Colonic mucosa (tissue), 4 donors: Measurements from ENCODE around the gene CRIP3. TPM values are rescaled to one million over a fixed set of nuclear protein-coding genes. Genes with fewer than 3 reads are reported as not detected.
A peak's percentile ranks its signal among the peaks of the same experiment; 100 is the strongest.
"Not testable (repeated sequence)": the region's sequence is repeated elsewhere in the genome, so short reads cannot be mapped to it uniquely, and the experiment has no call there.

Experiments
- DNase-seq: peaks from one replicate; pipeline ENCODE4 v3.0.0-alpha.2; 2020
- H3K27ac ChIP-seq: fragments of 200-600 bp; one replicate; pipeline ENCODE4 v1.8.0; 2021
- H3K27me3 ChIP-seq: fragments of 200-600 bp; one replicate; pipeline ENCODE4 v1.8.0; 2021
- H3K36me3 ChIP-seq: fragments of 200-600 bp; one replicate; pipeline ENCODE4 v1.8.0; 2021
- H3K4me1 ChIP-seq: fragments of 200-600 bp; one replicate; pipeline ENCODE4 v1.8.0; 2021; ENCODE audit warnings: mild to moderate bottlenecking
- H3K4me3 ChIP-seq: fragments of 200-600 bp; one replicate; pipeline ENCODE4 v1.8.0; 2021
- H3K9ac ChIP-seq, 2 donors: one replicate each; pipeline ENCODE4 v1.7.0; 2013; ENCODE audit warnings: control low read depth in 2 of 2, low read depth in 2 of 2, low read length in 2 of 2
- H3K9me3 ChIP-seq: fragments of 200-600 bp; one replicate; pipeline ENCODE4 v1.8.0; 2021
- intact Hi-C: fragments of 100-400 bp; cut with DNase I; formaldehyde crosslinking; loops from one replicate; pipeline ENCODE4 v1.14.1; 2022
- total RNA-seq, 2 donors: library from RNA; stranded (reverse); fragmentation: NEBNext Ultra II Directional in 1 of 2; extraction: Animal tissue kit (Norgen Biotek cat#: 25700) in 1 of 2; gene quantifications; one replicate each; pipeline ENCODE4 v1.2.1, GENCODE V29; 2021
- TF ChIP-seq, protein P1 (sequence below): fragments of 200-600 bp; IDR thresholded peaks from one replicate; pipeline ENCODE4 v1.8.0; 2022; ENCODE audit warnings: antibody characterized with exemption, mild to moderate bottlenecking
- donor health status: healthy.
- donor health status: DM: no; HTN: no; CAD: no.
- donor health status: DM: no; HTN: no; CAD: no.

Gene CRIP3
- 1 to 10 TPM in 1 of 2 donors, under 1 TPM in 1; 0.69 to 1.8 TPM for total RNA-seq

DNA sequence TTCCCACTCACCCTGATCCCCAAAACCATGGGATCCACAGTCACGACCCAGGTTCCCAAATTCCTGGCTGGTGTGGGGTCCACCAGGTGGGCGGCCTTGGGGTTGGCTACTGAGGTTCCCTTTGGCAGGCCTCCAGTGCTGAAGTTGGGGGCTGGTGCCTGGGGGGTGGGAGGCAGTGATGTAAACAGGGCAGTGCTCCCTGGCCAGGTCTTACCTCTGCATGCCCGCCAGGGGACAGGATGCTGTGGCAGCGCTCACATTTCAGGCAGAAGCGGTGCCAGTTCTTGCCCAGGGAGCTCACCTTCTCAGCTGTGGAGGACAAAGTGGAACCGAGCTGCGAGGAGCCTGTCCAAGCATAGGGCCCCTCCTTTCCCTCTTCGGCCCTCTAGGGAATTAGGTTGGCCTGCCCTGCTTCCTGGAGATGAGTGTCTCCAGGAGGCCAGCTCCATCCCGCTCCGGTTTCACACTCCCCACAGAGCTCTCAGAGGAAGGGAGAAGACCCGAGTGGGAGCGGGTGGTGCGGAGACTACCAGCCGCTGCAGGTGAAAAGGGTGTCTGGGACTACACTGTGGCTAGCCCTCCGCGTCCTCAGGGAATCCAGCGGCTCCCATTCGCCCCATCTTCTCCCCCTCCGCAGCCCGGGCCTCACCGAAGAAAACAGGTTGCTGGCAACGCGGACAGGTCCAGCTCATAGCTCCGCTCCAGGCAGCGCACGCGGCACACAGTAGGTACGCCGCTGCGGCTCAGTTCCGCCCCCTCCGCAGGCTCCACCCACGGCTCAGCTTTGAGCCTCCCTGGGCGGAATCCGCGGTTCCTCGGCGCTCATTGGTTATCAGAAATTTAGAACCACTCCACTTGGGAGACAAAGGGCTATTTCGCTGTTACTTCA lies at the start of gene CRIP3:
TSS of gene CRIP3 (minus strand) at position 726 of the 889 bp plus-strand sequence. CDS start at position 692, 34 bp downstream.
- Histone ChIP-seq H3K27ac (no peak within 1 kb of the TSS), H3K9me3 (no peaks in the 10 kb centered on the region), H3K27me3 (no peaks in the 10 kb centered on the region), H3K9ac (peak within 1 kb of the TSS in 1 of 2 donors; percentile 4), H3K4me3 (peak within 1 kb of the TSS; percentile 19), H3K36me3 (no peaks in the 10 kb centered on the region), H3K4me1 (no peaks in the 10 kb centered on the region)
- peak; percentile 41 for DNase-seq
- intact Hi-C loops, result no loop called here
- TF ChIP-seq, protein P1, sequence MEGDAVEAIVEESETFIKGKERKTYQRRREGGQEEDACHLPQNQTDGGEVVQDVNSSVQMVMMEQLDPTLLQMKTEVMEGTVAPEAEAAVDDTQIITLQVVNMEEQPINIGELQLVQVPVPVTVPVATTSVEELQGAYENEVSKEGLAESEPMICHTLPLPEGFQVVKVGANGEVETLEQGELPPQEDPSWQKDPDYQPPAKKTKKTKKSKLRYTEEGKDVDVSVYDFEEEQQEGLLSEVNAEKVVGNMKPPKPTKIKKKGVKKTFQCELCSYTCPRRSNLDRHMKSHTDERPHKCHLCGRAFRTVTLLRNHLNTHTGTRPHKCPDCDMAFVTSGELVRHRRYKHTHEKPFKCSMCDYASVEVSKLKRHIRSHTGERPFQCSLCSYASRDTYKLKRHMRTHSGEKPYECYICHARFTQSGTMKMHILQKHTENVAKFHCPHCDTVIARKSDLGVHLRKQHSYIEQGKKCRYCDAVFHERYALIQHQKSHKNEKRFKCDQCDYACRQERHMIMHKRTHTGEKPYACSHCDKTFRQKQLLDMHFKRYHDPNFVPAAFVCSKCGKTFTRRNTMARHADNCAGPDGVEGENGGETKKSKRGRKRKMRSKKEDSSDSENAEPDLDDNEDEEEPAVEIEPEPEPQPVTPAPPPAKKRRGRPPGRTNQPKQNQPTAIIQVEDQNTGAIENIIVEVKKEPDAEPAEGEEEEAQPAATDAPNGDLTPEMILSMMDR, result no peak

DNA sequence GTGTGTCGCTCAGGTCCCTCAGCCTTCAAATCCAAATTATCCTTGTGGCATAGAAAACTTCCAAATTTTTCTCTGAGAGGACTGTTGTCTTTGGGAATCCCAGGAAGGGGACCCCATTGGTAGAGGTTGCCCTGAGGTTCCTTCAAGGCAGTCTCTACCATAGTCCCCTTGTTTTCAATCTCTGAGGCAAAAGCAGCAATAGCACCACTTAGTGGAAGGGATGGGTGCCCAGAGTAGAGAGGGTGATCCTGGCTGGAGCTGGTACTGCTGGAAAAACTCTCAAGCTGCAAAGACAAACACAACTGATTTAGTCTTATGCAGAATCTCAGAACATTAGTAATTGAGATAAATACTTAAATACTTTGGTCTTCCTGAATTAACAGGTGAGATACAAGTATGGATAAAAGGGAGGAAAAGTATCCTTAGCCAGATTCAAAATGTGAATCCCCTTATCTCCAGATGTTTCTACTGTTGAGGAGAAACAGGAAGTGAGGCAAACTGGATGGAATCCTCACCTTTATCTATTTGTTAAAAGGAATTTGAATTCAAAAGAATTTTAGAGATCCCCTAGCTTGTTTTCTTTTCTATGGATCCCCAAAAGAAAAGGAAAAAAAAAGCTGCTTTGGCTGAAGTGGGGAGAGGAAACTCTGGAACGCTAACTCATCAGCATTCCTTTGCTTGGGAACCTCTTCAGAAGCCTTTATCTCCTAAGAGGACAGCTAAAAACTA lies 47.4 kb upstream of the CRIP3 start:
- H3K9me3 ChIP-seq, result no peaks in the 10 kb centered on the region
- no peak overlapping the region for H3K9ac ChIP-seq
- intact Hi-C loops, result loop anchor here (5.0 kb wide), 1 partner anchor 94 kb away; no protein-coding TSS in a partner anchor
- TF ChIP-seq, protein P1, result peak; percentile 32
- H3K27ac ChIP-seq, result no peak overlapping the region
- H3K27me3 ChIP-seq, result no peaks in the 10 kb centered on the region
- H3K4me1 ChIP-seq, result no peaks in the 10 kb centered on the region
- no peak overlapping the region for H3K4me3 ChIP-seq
- H3K36me3 ChIP-seq, result no peaks in the 10 kb centered on the region
- DNase-seq, result no peak

DNA sequence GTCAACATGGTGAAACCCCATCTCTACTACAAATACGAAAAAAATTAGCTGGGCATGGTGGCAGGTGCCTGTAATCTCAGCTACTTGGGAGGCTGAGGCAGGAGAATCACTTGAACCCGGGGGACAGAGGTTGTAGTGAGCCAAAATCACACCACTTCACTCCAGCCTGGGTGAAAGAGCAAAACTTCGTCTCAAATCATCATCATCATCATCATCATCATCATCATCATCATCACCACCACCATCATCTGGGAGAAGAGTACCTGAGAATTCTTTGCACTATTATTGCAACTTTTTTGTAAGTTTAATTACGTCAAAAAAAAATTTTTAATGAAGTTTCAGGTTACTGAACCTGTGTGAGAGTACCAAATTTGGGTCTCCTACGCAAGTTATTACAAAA lies 43.3 kb upstream of the CRIP3 start:
- H3K36me3 ChIP-seq, DNase-seq, intact Hi-C loops, H3K27ac ChIP-seq, H3K9ac ChIP-seq, H3K4me3 ChIP-seq, H3K9me3 ChIP-seq, H3K4me1 ChIP-seq, H3K27me3 ChIP-seq: not testable (repeated sequence)

GRCh38 chr6:43347444-43347843 lies 38.8 kb upstream of the CRIP3 start:
- Histone ChIP-seq H3K27ac (no peak overlapping the region), H3K27me3 (no peaks in the 10 kb centered on the region), H3K4me3 (no peak overlapping the region), H3K9me3 (no peaks in the 10 kb centered on the region), H3K9ac (no peak overlapping the region), H3K36me3 (no peaks in the 10 kb centered on the region), H3K4me1 (no peaks in the 10 kb centered on the region)
- no peak for DNase-seq
- TF ChIP-seq, protein P1, result no peak
- intact Hi-C loops, result no loop called here

GRCh38 chr6:43347021-43347420 lies 38.4 kb upstream of the CRIP3 start:
- H3K36me3 ChIP-seq, result no peaks in the 10 kb centered on the region
- intact Hi-C loops, result no loop called here

GRCh38 chr6:43346243-43346642 lies 37.6 kb upstream of the CRIP3 start:
- intact Hi-C loops, DNase-seq, H3K36me3 ChIP-seq, H3K27ac ChIP-seq, H3K4me1 ChIP-seq, H3K9ac ChIP-seq, H3K4me3 ChIP-seq, H3K9me3 ChIP-seq, H3K27me3 ChIP-seq: not testable (repeated sequence)

More at GRCh38 chr6:43347021-43347420, 38.4 kb upstream of the CRIP3 start:
- Histone ChIP-seq H3K4me1 (no peaks in the 10 kb centered on the region), H3K27ac (no peak overlapping the region), H3K9ac (no peak overlapping the region), H3K4me3 (no peak overlapping the region), H3K27me3 (no peaks in the 10 kb centered on the region), H3K9me3 (no peaks in the 10 kb centered on the region)
- DNase-seq, result no peak
- TF ChIP-seq, protein P1, result no peak
